Hematopoietic multipotent progenitor cell treated with erythropoietin and hydrocortisone succinate and interleukin-3 and kit ligand, for 8 days (in vitro differentiated cells): ENCODE data around the gene VGLL2.
A peak's percentile ranks its signal among the peaks of the same experiment; 100 is the strongest.

Source experiments
- DNase-seq: peaks from one replicate; pipeline ENCODE4 v3.0.0-alpha.2; 2015

VGLL2 gene

GRCh38 chr6:117270055-117270842 lies 4.9 kb downstream of the VGLL2 start:
- no peak for DNase-seq

DNA sequence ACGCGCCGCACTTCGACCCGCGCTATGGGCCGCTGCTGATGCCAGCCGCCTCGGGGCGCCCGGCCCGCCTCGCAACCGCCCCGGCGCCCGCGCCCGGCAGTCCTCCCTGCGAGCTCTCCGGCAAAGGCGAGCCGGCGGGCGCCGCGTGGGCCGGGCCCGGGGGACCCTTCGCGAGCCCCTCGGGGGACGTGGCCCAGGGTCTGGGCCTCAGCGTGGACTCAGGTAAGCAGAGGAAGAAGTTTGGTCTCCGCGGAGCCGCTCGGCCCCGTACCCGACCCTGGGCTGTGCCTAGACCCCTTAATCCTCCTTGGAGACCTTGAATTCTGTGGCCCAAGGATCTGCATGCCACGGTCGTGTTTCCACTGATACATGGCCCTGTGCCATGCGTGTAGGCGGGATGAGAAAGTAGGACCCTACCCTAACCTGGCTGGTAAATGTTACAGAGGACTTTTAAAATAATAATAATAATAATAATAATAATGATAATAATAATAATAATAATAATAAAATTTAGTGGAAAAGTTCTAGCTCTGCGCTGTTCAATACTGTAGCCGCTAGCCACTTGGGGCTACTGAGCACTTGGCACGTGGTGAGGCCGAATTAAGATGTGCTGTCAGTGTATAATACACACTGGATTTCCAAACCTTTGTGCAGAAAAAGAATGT lies 5.6 kb downstream of the VGLL2 start:
- no peak for DNase-seq

- DNase-seq: no peak
Observed at GRCh38 chr6:117272032-117272866, 6.9 kb downstream of the VGLL2 start.

- DNase-seq: no peak
Observed at GRCh38 chr6:117272891-117273290, 7.5 kb downstream of the VGLL2 start.

- DNase-seq: no peak
Observed at GRCh38 chr6:117275205-117275604, 9.8 kb downstream of the VGLL2 start.

DNA sequence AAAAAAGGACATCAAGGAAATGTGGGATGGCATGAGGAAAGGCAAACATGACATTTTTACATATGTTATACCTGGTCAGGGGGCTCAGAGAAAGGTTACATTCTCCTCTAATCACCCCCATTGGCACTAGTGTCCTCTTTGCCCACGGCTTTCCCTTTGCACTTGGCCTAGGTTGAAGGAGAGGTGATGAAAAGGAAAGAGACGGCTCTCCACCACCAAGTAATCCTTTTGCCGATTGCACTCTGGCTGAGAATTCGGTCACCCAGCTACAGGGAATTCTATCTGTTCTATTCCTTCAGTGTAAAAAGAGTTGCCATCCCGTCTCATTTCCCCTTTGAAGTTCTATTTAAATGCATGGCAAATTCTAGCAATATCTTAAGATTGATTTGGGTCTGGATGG lies 10.4 kb downstream of the VGLL2 start:
- DNase-seq: no peak

- no peak for DNase-seq
Observed at GRCh38 chr6:117276778-117277316, 11.5 kb downstream of the VGLL2 start.

GRCh38 chr6:117280922-117281321 lies 15.6 kb downstream of the VGLL2 start:
- DNase-seq: no peak

GRCh38 chr6:117288083-117288715 lies 22.8 kb downstream of the VGLL2 start:
- DNase-seq: no peak

- no peak for DNase-seq
Observed at GRCh38 chr6:117290173-117290846, 25.0 kb downstream of the VGLL2 start.

DNA sequence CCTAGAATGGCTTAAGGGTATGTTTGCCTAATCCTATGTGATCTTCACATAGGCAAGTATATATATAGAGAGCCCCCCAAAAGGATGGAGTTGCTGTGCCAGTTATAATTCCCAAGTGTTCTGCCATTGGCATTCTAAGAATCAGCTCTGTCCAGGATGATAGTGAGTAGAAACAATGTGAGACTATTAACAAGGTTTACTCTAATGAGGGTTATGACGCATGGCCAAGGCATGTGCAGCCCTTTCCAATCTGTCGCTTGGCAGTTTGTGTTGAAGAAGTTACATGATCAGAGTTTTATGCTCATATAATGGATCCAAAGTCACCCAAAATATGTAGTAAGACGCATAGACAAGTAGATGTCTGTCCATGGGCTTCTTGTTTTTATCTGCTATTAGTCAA lies 33.6 kb downstream of the VGLL2 start:
- DNase-seq: no peak

- DNase-seq: no peak
Observed at GRCh38 chr6:117303323-117303722, 38.0 kb downstream of the VGLL2 start.

DNA sequence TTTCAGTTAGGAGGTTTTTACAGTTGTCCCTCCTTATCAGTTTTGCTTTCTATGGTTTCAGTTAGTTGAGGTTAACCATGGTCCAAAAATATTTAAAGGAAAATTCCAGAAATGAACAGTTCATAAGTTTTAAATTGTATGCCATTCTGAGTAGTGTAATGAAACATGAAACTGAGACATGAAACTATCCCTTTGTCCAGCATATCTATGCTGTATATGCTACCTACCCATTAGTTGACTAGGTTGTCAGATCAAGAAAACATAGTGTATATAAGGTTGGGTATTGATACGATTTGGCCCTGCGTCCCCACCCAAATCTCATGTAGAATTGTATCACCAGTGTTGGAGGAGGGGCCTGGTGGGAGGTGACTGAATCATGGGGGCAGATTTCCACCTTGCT lies 39.1 kb downstream of the VGLL2 start:
- DNase-seq: no peak

DNA sequence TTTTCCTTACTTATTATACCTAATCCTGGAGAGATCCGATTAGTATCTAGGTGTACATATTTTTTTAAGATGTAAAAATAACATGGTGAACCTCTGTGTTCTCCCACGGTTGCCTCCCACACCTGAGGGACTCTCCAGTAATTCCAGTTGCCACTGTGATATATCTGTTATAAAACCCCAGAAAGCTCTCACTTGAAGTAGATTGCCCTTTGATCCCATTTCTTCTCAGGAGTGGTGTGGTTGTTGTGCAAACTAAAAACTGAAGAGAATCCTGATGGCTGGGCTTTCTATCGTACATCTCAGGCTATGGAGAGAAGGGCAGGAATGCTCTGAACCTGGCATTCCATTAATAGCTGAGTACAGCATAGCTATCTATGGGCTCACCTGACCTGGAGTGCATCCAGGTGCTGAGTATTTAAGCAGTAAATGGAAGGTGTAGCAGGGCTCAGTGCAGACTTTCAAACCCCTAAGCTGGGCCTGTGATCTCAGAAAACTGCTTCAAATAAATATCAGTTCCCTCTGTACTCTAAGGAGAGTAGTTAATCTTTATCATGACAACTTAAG lies 41.0 kb downstream of the VGLL2 start:
- DNase-seq: no peak

GRCh38 chr6:117307655-117308054 lies 42.3 kb downstream of the VGLL2 start:
- no peak for DNase-seq

- no peak for DNase-seq
Observed at GRCh38 chr6:117309069-117309468, 43.7 kb downstream of the VGLL2 start.

DNA sequence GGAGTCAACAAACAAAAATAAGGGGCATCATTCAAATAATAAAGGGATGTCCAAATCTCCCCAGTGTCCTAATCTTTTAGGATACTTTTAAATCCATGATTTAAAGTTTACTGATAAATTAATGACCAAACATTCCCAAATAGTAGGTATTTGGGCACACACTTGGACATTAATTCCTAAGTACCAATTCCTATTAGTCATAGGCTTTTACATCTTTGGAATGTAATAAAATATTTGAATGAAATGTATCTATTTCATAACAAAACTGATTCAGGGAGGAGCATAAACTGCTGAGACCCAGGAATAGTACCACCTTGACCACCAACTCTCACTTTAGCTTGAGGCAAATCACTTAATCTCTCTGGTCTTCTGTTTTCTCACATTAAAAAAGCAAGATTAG lies 44.3 kb downstream of the VGLL2 start:
- no peak for DNase-seq

GRCh38 chr6:117311310-117311709 lies 46.0 kb downstream of the VGLL2 start:
- DNase-seq: no peak

DNA sequence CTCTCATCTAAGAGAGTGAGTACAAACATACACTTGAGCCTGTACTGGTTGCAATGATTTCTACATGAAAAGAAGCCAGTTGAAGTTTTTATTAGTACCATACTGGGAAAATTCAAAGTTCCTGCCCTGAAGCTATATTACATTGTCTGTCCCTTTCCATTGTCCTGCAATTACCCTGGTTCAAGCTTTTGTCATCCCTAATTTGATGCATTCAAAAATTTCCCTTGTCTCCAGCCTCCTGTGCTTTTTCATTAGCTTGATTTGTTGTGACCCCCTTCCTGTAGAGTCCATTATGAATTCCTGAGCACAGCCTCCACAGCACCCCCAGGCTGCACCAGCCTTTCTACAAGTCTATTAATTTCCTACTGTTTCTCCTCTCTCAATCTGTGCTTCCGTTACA lies 46.4 kb downstream of the VGLL2 start:
- no peak for DNase-seq

DNA sequence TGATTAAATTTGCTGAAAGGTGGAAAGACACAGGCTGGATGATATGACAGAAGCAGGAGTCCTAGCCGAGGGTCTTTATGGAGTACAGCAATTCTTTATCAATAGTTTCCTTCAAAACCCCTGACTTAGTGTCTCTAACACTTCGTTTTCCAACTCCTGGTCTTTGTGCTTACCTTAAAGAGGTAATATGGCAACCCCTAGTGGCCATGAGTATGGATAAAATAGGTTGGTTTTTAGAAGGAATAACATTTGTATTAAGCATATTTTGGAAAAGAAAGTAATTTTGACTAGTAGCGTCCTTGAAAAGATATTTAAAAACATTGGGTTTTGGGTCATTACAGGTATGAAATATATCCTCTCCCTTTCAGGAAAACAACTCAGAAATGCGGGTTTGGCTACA lies 51.9 kb downstream of the VGLL2 start:
- DNase-seq: peak; percentile 8
